Testis (tissue), 2 donors: Measurements from ENCODE around the gene GRIA1.
"Not testable (repeated sequence)": the region's sequence is repeated elsewhere in the genome, so short reads cannot be mapped to it uniquely, and the experiment has no call there.

Experiments used
- CTCF ChIP-seq, 3 experiments: fragments of 450-650 bp in 2 of 3; fragments of 200-600 bp in 1 of 3; sonication (generic) in 1 of 3; IDR thresholded peaks; one replicate each; pipeline ENCODE4 v1.5.1; 2016 to 2019; ENCODE audit warnings: antibody characterized with exemption in 3 of 3, mild to moderate bottlenecking in 2 of 3, moderate library complexity in 1 of 3
- POLR2A ChIP-seq: fragments of 450-650 bp; IDR thresholded peaks from one replicate; pipeline ENCODE4 v1.6.1; 2017; ENCODE audit warnings: antibody characterized with exemption, mild to moderate bottlenecking, moderate library complexity

GRCh38 chr5:153723022-153723610, 232.6 kb downstream of the GRIA1 start:
- not testable (repeated sequence) for TF ChIP-seq CTCF (IDR thresholded peaks at IDR 0.05); POLR2A
